HepG2 (cell line): Measurements from ENCODE around the gene GGA1. TPM values are rescaled to one million over a fixed set of nuclear protein-coding genes. Genes with fewer than 3 reads are reported as not detected.

ENCODE experiments used
- polyA plus RNA-seq, 8 experiments: library from polyadenylated mRNA; depleted of rRNA in 3 of 8; stranded (reverse) in 7 of 8; unstranded in 1 of 8; fragments of >200 nt; fragmentation: Illumina TruSeq in 4 of 8; extraction: Trizol in 4 of 8; gene quantifications; 2 replicates each; pipeline versions ENCODE4 v1.2.1 to v1.2.3, GENCODE V29; 2011 to 2016; ENCODE audit warnings: low read depth in 4 of 8, missing spikeins in 1 of 8, mixed read lengths in 1 of 8; ENCODE audit not compliant: insufficient read depth in 1 of 8
- small RNA-seq, 3 experiments: library from RNA; depleted of rRNA; stranded (forward); fragments of <200 nt; gene quantifications; one replicate each; pipeline ENCODE3, GENCODE V24; 2012; ENCODE audit warnings: low read depth in 2 of 3, low replicate concordance in 1 of 3; ENCODE audit not compliant: insufficient read length in 3 of 3, insufficient read depth in 2 of 3
- total RNA-seq, 5 experiments: library from RNA; depleted of rRNA; stranded (reverse); fragments of >200 nt; fragmentation: Illumina TruSeq; extraction: Trizol; gene quantifications; 2 replicates each; pipeline ENCODE4 v1.2.3, GENCODE V29; 2016; ENCODE audit warnings: low read depth in 1 of 5

The GGA1 gene
- total and polyA plus RNA-seq, 2 of the 13 experiments (the other 11 are each of a cell fraction or from before 2014, with no cell fraction given) = 29.1 to 87.2 TPM

Small RNA genes lying within 50 kb of the gene (small RNA-seq; reads per million reads assigned to genes)
- 0 reads per million in 3 experiments for gene RF00017
- 0 reads per million in 3 experiments for gene RN7SL385P

Other genes with a start within 250 kb of the GGA1 start
- not detected in 2 replicates for gene ELFN2, start 181.4 kb upstream of the GGA1 start, total RNA-seq (2016; rRNA removed; fragmentation: Illumina TruSeq; extraction: Trizol)
- 0.01 TPM in 1 of 2 replicates, not detected in the other for gene ELFN2, start 181.4 kb upstream of the GGA1 start, polyA plus RNA-seq (2011; rRNA removed)
- 1.0 and 1.1 TPM in 2 replicates for gene MFNG, start 122.5 kb upstream of the GGA1 start, total RNA-seq (2016; rRNA removed; fragmentation: Illumina TruSeq; extraction: Trizol)
- 11.7 and 19.8 TPM in 2 replicates for gene MFNG, start 122.5 kb upstream of the GGA1 start, polyA plus RNA-seq (2011; rRNA removed)
- gene CARD10, start 89.4 kb upstream of the GGA1 start, total RNA-seq (2016; rRNA removed; fragmentation: Illumina TruSeq; extraction: Trizol) = 28.9 and 35.2 TPM in 2 replicates
- 55.8 and 92.3 TPM in 2 replicates for gene CARD10, start 89.4 kb upstream of the GGA1 start, polyA plus RNA-seq (2011; rRNA removed)
- gene CDC42EP1, start 48.4 kb upstream of the GGA1 start, total RNA-seq (2016; rRNA removed; fragmentation: Illumina TruSeq; extraction: Trizol) = 25.4 and 29.5 TPM in 2 replicates
- 17.1 and 26.7 TPM in 2 replicates for gene CDC42EP1, start 48.4 kb upstream of the GGA1 start, polyA plus RNA-seq (2011; rRNA removed)
- 43.4 and 56.0 TPM in 2 replicates for gene LGALS2, start 28.7 kb upstream of the GGA1 start, total RNA-seq (2016; rRNA removed; fragmentation: Illumina TruSeq; extraction: Trizol)
- gene LGALS2, start 28.7 kb upstream of the GGA1 start, polyA plus RNA-seq (2011; rRNA removed) = 32.5 and 56.1 TPM in 2 replicates
- 8.4 and 9.4 TPM in 2 replicates for gene SH3BP1, start 30.8 kb downstream of the GGA1 start, total RNA-seq (2016; rRNA removed; fragmentation: Illumina TruSeq; extraction: Trizol)
- 15.7 and 18.5 TPM in 2 replicates for gene SH3BP1, start 30.8 kb downstream of the GGA1 start, polyA plus RNA-seq (2011; rRNA removed)
- gene PDXP, start 49.9 kb downstream of the GGA1 start, total RNA-seq (2016; rRNA removed; fragmentation: Illumina TruSeq; extraction: Trizol) = 46.1 and 58.2 TPM in 2 replicates
- gene PDXP, start 49.9 kb downstream of the GGA1 start, polyA plus RNA-seq (2011; rRNA removed) = 70.6 and 85.3 TPM in 2 replicates
- gene LGALS1, start 66.8 kb downstream of the GGA1 start, total RNA-seq (2016; rRNA removed; fragmentation: Illumina TruSeq; extraction: Trizol) = 103 and 124 TPM in 2 replicates
- gene LGALS1, start 66.8 kb downstream of the GGA1 start, polyA plus RNA-seq (2011; rRNA removed) = 858 and 969 TPM in 2 replicates
- gene NOL12, start 77.5 kb downstream of the GGA1 start, total RNA-seq (2016; rRNA removed; fragmentation: Illumina TruSeq; extraction: Trizol) = 27.5 and 31.4 TPM in 2 replicates
- 11.8 and 14.3 TPM in 2 replicates for gene NOL12, start 77.5 kb downstream of the GGA1 start, polyA plus RNA-seq (2011; rRNA removed)
- gene TRIOBP, start 88.2 kb downstream of the GGA1 start, total RNA-seq (2016; rRNA removed; fragmentation: Illumina TruSeq; extraction: Trizol) = 11.3 and 15.4 TPM in 2 replicates
- 6.1 and 10.1 TPM in 2 replicates for gene TRIOBP, start 88.2 kb downstream of the GGA1 start, polyA plus RNA-seq (2011; rRNA removed)
- 50.3 and 56.8 TPM in 2 replicates for gene GCAT, start 199.1 kb downstream of the GGA1 start, total RNA-seq (2016; rRNA removed; fragmentation: Illumina TruSeq; extraction: Trizol)
- gene GCAT, start 199.1 kb downstream of the GGA1 start, polyA plus RNA-seq (2011; rRNA removed) = 24.6 and 28.0 TPM in 2 replicates
- not detected in 2 replicates for gene GALR3, start 214.5 kb downstream of the GGA1 start, total RNA-seq (2016; rRNA removed; fragmentation: Illumina TruSeq; extraction: Trizol)
- gene GALR3, start 214.5 kb downstream of the GGA1 start, polyA plus RNA-seq (2011; rRNA removed) = 0.05 and 0.13 TPM in 2 replicates
- 31.9 and 33.6 TPM in 2 replicates for gene ANKRD54, start 235.5 kb downstream of the GGA1 start, total RNA-seq (2016; rRNA removed; fragmentation: Illumina TruSeq; extraction: Trizol)
- 28.5 and 33.1 TPM in 2 replicates for gene ANKRD54, start 235.5 kb downstream of the GGA1 start, polyA plus RNA-seq (2011; rRNA removed)
- 514 and 695 TPM in 2 replicates for gene EIF3L, start 240.6 kb downstream of the GGA1 start, total RNA-seq (2016; rRNA removed; fragmentation: Illumina TruSeq; extraction: Trizol)
- 731 and 793 TPM in 2 replicates for gene EIF3L, start 240.6 kb downstream of the GGA1 start, polyA plus RNA-seq (2011; rRNA removed)